Middle frontal gyrus (tissue), 1 donor: ENCODE results near the gene FRAT2.
"Not testable (repeated sequence)": the region's sequence is repeated elsewhere in the genome, so short reads cannot be mapped to it uniquely, and the experiment has no call there.

Source experiments
- DNase-seq: peaks from one replicate; pipeline ENCODE4 v3.0.0-alpha.2; 2015; ENCODE audit warnings: low spot score; ENCODE audit errors: extremely low spot score

The FRAT2 gene

GRCh38 chr10:97292097-97292861 lies 42.2 kb downstream of the FRAT2 start, which contains the start of gene ARHGAP19:
ARHGAP19 (minus strand) TSS chr10:97292637; CDS start chr10:97292627, 10 bp downstream.
- peak; percentile 95 for DNase-seq

- DNase-seq = no peak
Measured at GRCh38 chr10:97291357-97292096, 43.0 kb downstream of the FRAT2 start.

DNA sequence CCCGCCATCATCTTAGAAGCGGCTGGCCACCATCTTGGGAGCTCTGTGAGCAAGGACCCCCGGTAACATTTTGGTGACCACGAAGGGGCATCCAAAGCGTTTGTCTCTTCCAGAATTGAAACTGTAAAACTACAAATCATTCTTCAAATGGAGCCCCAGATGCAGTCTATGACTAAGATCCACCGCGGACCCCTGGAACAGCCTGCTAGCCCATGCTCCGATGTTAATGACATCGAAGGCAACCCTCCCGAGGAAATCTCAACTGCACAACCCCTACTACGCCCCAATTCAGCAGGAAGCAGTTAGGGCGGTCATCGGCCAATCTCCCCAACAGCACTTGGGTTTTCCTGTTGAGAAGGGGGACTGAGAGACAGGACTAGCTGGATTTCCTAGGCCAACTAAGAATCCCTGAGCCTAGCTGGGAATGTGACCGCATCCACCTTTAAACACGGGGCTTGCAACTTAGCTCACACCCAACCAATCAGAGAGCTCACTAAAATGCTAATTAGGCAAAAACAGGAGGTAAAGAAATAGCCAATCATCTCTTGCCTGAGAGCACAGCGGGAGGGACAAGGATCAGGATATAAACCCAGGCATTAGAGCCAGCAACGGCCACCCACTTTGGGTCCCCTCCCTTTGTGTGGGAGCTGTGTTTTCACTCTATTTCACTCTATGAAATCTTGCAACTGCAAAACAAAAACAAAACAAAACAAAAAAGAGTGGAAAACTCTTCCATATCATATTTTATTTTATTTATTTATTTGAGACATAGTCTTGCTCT lies 43.8 kb downstream of the FRAT2 start:
- DNase-seq = not testable (repeated sequence)

DNA sequence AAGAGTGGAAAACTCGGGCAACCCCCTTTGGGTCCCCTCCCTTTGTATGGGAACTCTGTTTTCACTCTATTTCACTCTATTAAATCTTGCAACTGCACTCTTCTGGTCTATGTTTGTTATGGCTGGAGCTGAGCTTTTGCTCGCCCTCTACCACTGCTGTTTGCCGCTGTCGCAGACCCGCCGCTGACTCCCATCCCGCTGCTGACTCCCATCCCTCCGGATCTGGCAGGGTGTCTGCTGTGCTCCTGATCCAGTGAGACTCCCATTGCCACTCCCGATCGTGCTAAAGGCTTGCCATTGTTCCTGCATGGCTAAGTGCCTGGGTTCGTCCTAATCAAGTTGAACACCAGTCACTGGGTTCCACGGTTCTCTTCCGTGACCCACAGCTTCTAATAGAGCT lies 44.5 kb downstream of the FRAT2 start:
- not testable (repeated sequence) for DNase-seq
